ENCODE data around the gene CDR2.

The CDR2 gene

GRCh38 chr16:22323173-22323958, 51.1 kb downstream of the CDR2 start:
- no peak for DNase-seq

- no peak for DNase-seq
Measured at GRCh38 chr16:22322741-22323140, 51.7 kb downstream of the CDR2 start.

GRCh38 chr16:22322021-22322471, 52.4 kb downstream of the CDR2 start:
- no peak for DNase-seq

GRCh38 chr16:22321340-22322001, 52.9 kb downstream of the CDR2 start:
- DNase-seq, result peak; percentile 38

- no peak for DNase-seq
Measured at GRCh38 chr16:22320572-22321339, 53.7 kb downstream of the CDR2 start.

- peak; percentile 28 for DNase-seq
Measured at GRCh38 chr16:22318690-22319358, 55.6 kb downstream of the CDR2 start.

- no peak for DNase-seq
Measured at GRCh38 chr16:22317625-22318024, 56.8 kb downstream of the CDR2 start.

GRCh38 chr16:22317001-22317530, 57.4 kb downstream of the CDR2 start:
- DNase-seq, result no peak

- no peak for DNase-seq
Measured at GRCh38 chr16:22316411-22316811, 58.0 kb downstream of the CDR2 start.

GRCh38 chr16:22315979-22316378, 58.4 kb downstream of the CDR2 start:
- DNase-seq, result no peak

GRCh38 chr16:22314661-22315626, 59.5 kb downstream of the CDR2 start:
- DNase-seq, result no peak

GRCh38 chr16:22313876-22314470, 60.4 kb downstream of the CDR2 start:
- DNase-seq, result no peak

- no peak for DNase-seq
Measured at GRCh38 chr16:22312897-22313781, 61.3 kb downstream of the CDR2 start.

GRCh38 chr16:22311520-22311919, 62.9 kb downstream of the CDR2 start:
- DNase-seq, result no peak

GRCh38 chr16:22308824-22309520, 65.4 kb downstream of the CDR2 start:
- no peak for DNase-seq

GRCh38 chr16:22307838-22308237, 66.6 kb downstream of the CDR2 start:
- DNase-seq, result no peak

- DNase-seq, result no peak
Measured at GRCh38 chr16:22306788-22307187, 67.6 kb downstream of the CDR2 start.

- no peak for DNase-seq
Measured at GRCh38 chr16:22304411-22304810, 70.0 kb downstream of the CDR2 start.

- no peak for DNase-seq
Measured at GRCh38 chr16:22302776-22303363, 71.5 kb downstream of the CDR2 start.

All from HCEC 1CT (cell line).